MM.1S (cell line): ENCODE results near the gene SEPTIN5.

Experiments used
- DNase-seq: peaks from one replicate; pipeline ENCODE4 v3.0.0-alpha.2; 2015
- H2AFZ ChIP-seq: fragments of 300-600 bp; sonication (generic); 2 replicates; pipeline ENCODE4 v1.6.0; 2016; ENCODE audit warnings: antibody characterized with exemption, low read length
- H3F3A ChIP-seq: fragments of 300-600 bp; sonication (generic); 2 replicates; pipeline ENCODE4 v1.6.1; 2016; ENCODE audit warnings: mild to moderate bottlenecking, antibody characterized with exemption, low read length, moderate library complexity, mixed read lengths; ENCODE audit not compliant: insufficient read depth
- H3K27ac ChIP-seq: fragments of 300-600 bp; sonication (generic); 2 replicates; pipeline ENCODE4 v1.5.1; 2016; ENCODE audit warnings: mild to moderate bottlenecking, low read length
- H3K27me3 ChIP-seq: fragments of 300-600 bp; sonication (generic); replicated peaks from 2 replicates; pipeline ENCODE4 v1.6.0; 2016; ENCODE audit warnings: low read length; ENCODE audit not compliant: insufficient read depth
- H3K36me3 ChIP-seq: fragments of 300-600 bp; sonication (generic); replicated peaks from 2 replicates; pipeline ENCODE4 v1.6.1; 2016; ENCODE audit warnings: mild to moderate bottlenecking, low read length, mixed read lengths; ENCODE audit not compliant: insufficient read depth
- H3K4me1 ChIP-seq: fragments of 300-600 bp; sonication (generic); 2 replicates; pipeline ENCODE4 v1.6.1; 2016; ENCODE audit warnings: low read length, mixed read lengths
- H3K4me2 ChIP-seq: fragments of 300-600 bp; sonication (generic); 2 replicates; pipeline ENCODE4 v1.6.0; 2016; ENCODE audit warnings: low read depth, low read length
- H3K4me3 ChIP-seq: fragments of 300-600 bp; sonication (generic); 2 replicates; pipeline ENCODE4 v1.5.1; 2016; ENCODE audit warnings: low read length, mixed read lengths
- H3K79me2 ChIP-seq: fragments of 300-600 bp; sonication (generic); 2 replicates; pipeline ENCODE4 v1.6.1; 2016; ENCODE audit warnings: mixed run types, low read length, mixed read lengths
- H3K9ac ChIP-seq: fragments of 300-600 bp; sonication (generic); 2 replicates; pipeline ENCODE4 v1.6.1; 2016; ENCODE audit warnings: low read length, mixed read lengths
- H3K9me2 ChIP-seq: fragments of 300-600 bp; sonication (generic); replicated peaks from 2 replicates; pipeline ENCODE4 v1.6.1; 2016; ENCODE audit warnings: mild to moderate bottlenecking, low read length, mixed read lengths; ENCODE audit not compliant: insufficient read depth
- H3K9me3 ChIP-seq: fragments of 300-600 bp; sonication (generic); replicated peaks from 2 replicates; pipeline ENCODE4 v1.6.1; 2016; ENCODE audit warnings: mild to moderate bottlenecking, low read length, mixed read lengths; ENCODE audit not compliant: insufficient read depth
- H4K20me1 ChIP-seq: fragments of 300-600 bp; sonication (generic); 2 replicates; pipeline ENCODE4 v1.6.1; 2016; ENCODE audit warnings: mild to moderate bottlenecking, low read length, moderate library complexity, mixed read lengths; ENCODE audit not compliant: insufficient read depth
- CTCF ChIP-seq: fragments of 300-600 bp; sonication (generic); IDR thresholded peaks from 2 replicates; pipeline ENCODE4 v1.5.1; 2016; ENCODE audit warnings: antibody characterized with exemption, low read length, mixed read lengths
- EZH2 ChIP-seq: fragments of 300-600 bp; sonication (generic); optimal IDR thresholded peaks from 2 replicates; pipeline ENCODE3; 2017; ENCODE audit warnings: low read depth, mild to moderate bottlenecking, antibody characterized with exemption, low read length, mixed read lengths
- EZH2phosphoT487 ChIP-seq: fragments of 300-600 bp; sonication (generic); IDR thresholded peaks from 2 replicates; pipeline ENCODE4 v1.6.1; 2018; ENCODE audit warnings: antibody characterized with exemption, low read length

Gene SEPTIN5

GRCh38 chr22:19755722-19756287, 41.5 kb downstream of the SEPTIN5 start:
- H3K4me1 ChIP-seq, result 0 out of 2 replicates have a peak, but pooled peaks cover 3% of the 10 kb centered on the region
- no peaks in the 10 kb centered on the region for H4K20me1 ChIP-seq
- no peak overlapping the region; the same call in 1 of the 2 replicates for H3K4me2 ChIP-seq
- H3K4me3 ChIP-seq, result no peak overlapping the region
- peaks cover 9% of the 10 kb centered on the region for H3F3A ChIP-seq
- H3K9me3 ChIP-seq, result no peaks in the 10 kb centered on the region
- no peaks in the 10 kb centered on the region for H3K79me2 ChIP-seq
- H3K27ac ChIP-seq, result no peak overlapping the region
- no peak overlapping the region for H3K9ac ChIP-seq
- no peak overlapping the region for H2AFZ ChIP-seq
- no peaks in the 10 kb centered on the region for H3K36me3 ChIP-seq
- H3K9me2 ChIP-seq, result no peaks in the 10 kb centered on the region
- peaks cover 91% of the 10 kb centered on the region for H3K27me3 ChIP-seq
- no peak for TF ChIP-seq CTCF
- TF ChIP-seq EZH2, result no peak
- TF ChIP-seq EZH2phosphoT487, result no peak
- DNase-seq, result no peak

GRCh38 chr22:19756288-19757128, 42.2 kb downstream of the SEPTIN5 start:
- peak; percentile 69 for DNase-seq
- Histone ChIP-seq H3K9ac (no peak overlapping the region), H3K4me3 (peak overlapping the region; percentile 59), H3K27me3 (peaks cover 85% of the 10 kb centered on the region), H4K20me1 (no peaks in the 10 kb centered on the region), H3K4me2 (peak overlapping the region; percentile 76), H3K4me1 (0 out of 2 replicates have a peak, but pooled peaks cover 3% of the 10 kb centered on the region), H2AFZ (peak overlapping the region; percentile 43; the same call in 1 of the 2 replicates), H3K27ac (no peak overlapping the region), H3F3A (peaks cover 9% of the 10 kb centered on the region), H3K9me2 (no peaks in the 10 kb centered on the region), H3K79me2 (no peaks in the 10 kb centered on the region), H3K36me3 (no peaks in the 10 kb centered on the region), H3K9me3 (no peaks in the 10 kb centered on the region)
- no peak for TF ChIP-seq EZH2phosphoT487
- TF ChIP-seq CTCF, result peak; percentile 71
- no peak for TF ChIP-seq EZH2

GRCh38 chr22:19757140-19757984, 43.1 kb downstream of the SEPTIN5 start:
- Histone ChIP-seq H3K79me2 (no peaks in the 10 kb centered on the region), H3K9ac (no peak overlapping the region), H3K4me1 (0 out of 2 replicates have a peak, but pooled peaks cover 3% of the 10 kb centered on the region), H3F3A (peaks cover 9% of the 10 kb centered on the region), H3K4me2 (peak overlapping the region; percentile 76), H3K4me3 (peak overlapping the region; percentile 59), H3K27ac (no peak overlapping the region), H3K9me3 (no peaks in the 10 kb centered on the region), H3K27me3 (peaks cover 85% of the 10 kb centered on the region), H3K36me3 (no peaks in the 10 kb centered on the region), H2AFZ (peak overlapping the region; percentile 43; the same call in 1 of the 2 replicates), H4K20me1 (no peaks in the 10 kb centered on the region), H3K9me2 (no peaks in the 10 kb centered on the region)
- TF ChIP-seq CTCF, result no peak
- no peak for TF ChIP-seq EZH2
- TF ChIP-seq EZH2phosphoT487, result no peak
- DNase-seq, result peak; percentile 30
